ENCODE data around the gene SNRNP35. TPM values are rescaled to one million over a fixed set of nuclear protein-coding genes. Genes with fewer than 3 reads are reported as not detected.

Gene SNRNP35
- total and polyA plus RNA-seq, 2 of the 8 experiments (the other 6 are each of a cell fraction or from before 2014, with no cell fraction given): 8.0 to 16.9 TPM

DNA sequence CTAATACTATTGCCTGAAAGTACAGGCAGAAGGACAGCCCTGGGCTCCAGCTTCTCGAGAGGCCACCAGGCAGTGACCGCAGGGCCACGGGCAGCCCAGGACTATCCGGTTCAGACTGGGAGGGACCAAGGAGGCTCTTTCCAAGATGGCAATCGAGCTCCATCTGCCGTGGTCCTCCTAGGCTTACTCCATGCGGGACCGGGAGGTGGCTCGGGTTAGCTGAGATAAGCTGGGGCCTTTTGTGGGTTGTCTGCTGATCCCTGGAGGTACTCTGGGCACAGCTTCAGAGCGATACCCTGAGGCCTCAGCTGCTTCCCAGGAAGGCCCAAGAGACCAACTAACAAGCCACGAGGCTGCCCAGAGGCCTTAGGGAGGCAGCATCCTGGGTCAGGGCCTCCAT lies 33.1 kb downstream of the SNRNP35 start:
- Histone ChIP-seq H3K23ac (ENCODE audit: insufficient read length) (no peak overlapping the region), H3K14ac (ENCODE audit: insufficient read length) (no peak overlapping the region), H2AK5ac (ENCODE audit: low read depth, low read length) (no peak overlapping the region), H2BK15ac (ENCODE audit: low read length) (no peak overlapping the region), H3K4me3 (ENCODE audit: extremely low read depth in 1 of 4, insufficient read depth in 2 of 4, low read depth in 3 of 4, low read length in 4 of 4) (no peak overlapping the region), H2AFZ (ENCODE audit: low read length) (no peak overlapping the region), H3K4ac (replicated peaks; ENCODE audit: insufficient read length, low read depth, low read length) (no peak overlapping the region), H2BK5ac (ENCODE audit: low read depth, low read length) (no peak overlapping the region; the same call in 1 of the 2 replicates), H3K18ac (ENCODE audit: extremely low read depth, low read length) (no peak overlapping the region), H3K56ac (replicated peaks; ENCODE audit: insufficient read length, low read depth, low read length) (no peak overlapping the region), H4K20me1 (replicated peaks in 1 of 2; ENCODE audit: control insufficient read depth in 1 of 2, insufficient read depth in 2 of 2, low read length in 2 of 2) (peaks cover 0 to 2% of the 10 kb centered on the region in 2 experiments), H3K79me2 (ENCODE audit: control insufficient read depth in 1 of 2, insufficient read depth in 2 of 2, low read length in 2 of 2) (no peaks in the 10 kb centered on the region), H3K27me3 (replicated peaks in 1 of 4; ENCODE audit: control insufficient read depth in 3 of 4, extremely low read depth in 1 of 4, insufficient read depth in 3 of 4, low read length in 3 of 4) (no peaks in the 10 kb centered on the region), H2BK20ac (ENCODE audit: low read length) (no peak overlapping the region), H3K27ac (ENCODE audit: low read depth, low read length) (no peak overlapping the region), H3K9ac (replicated peaks in 1 of 4; ENCODE audit: extremely low read depth in 1 of 4, low read depth in 3 of 4, low read length in 3 of 4) (no peak overlapping the region), H3K36me3 (ENCODE audit: control insufficient read depth in 2 of 4, insufficient read depth in 4 of 4, low read length in 3 of 4) (no peaks in the 10 kb centered on the region), H3K4me2 (ENCODE audit: insufficient read depth in 1 of 2, low read depth in 2 of 2, low read length in 2 of 2) (no peak overlapping the region), H4K5ac (ENCODE audit: insufficient read length, low read depth, low read length) (no peak overlapping the region), H3K79me1 (ENCODE audit: low read depth, low read length) (no peaks in the 10 kb centered on the region), H3K23me2 (ENCODE audit: low read depth, low read length) (no peaks in the 10 kb centered on the region), H3K9me3 (ENCODE audit: insufficient read depth in 2 of 2, low read depth in 1 of 2, low read length in 1 of 2) (no peaks in the 10 kb centered on the region), H2BK12ac (ENCODE audit: low read depth, low read length) (no peak overlapping the region), H4K8ac (ENCODE audit: extremely low read depth, insufficient read depth, low read length) (no peak overlapping the region), H2BK120ac (replicated peaks; ENCODE audit: low read depth, low read length) (no peak overlapping the region), H3K4me1 (replicated peaks in 1 of 4; ENCODE audit: control insufficient read depth in 3 of 4, insufficient read depth in 4 of 4, low read length in 3 of 4) (peaks cover 0 to 9% (median 0%) of the 10 kb centered on the region in 4 experiments; a peak in 4 of 7 replicates), H4K91ac (replicated peaks; ENCODE audit: insufficient read length, low read length) (no peak overlapping the region)
- POLR2A ChIA-PET (ENCODE audit: partially characterized antibody): no interaction called here
- no peak for FAIRE-seq
- 91% methylated on average over 10 of the region's 11 CpGs; no CpG with 5 or more reads in 1 of the 2 experiments for WGBS, 2 experiments (ENCODE audit: extremely low coverage in 1 of 2, insufficient coverage in 1 of 2, insufficient read length in 1 of 2, insufficient replicate concordance in 2 of 2, low coverage in 1 of 2, low lambda C conversion rate in 2 of 2, missing lambda C conversion rate in 1 of 2)
- CTCF ChIA-PET (ENCODE audit: partially characterized antibody): interaction anchor here (0.6 kb wide), 1 partner anchor 925 kb away, joined by 4 read pairs; no protein-coding TSS in a partner anchor
- no peak for DNase-seq (ENCODE audit: low read depth in 1 of 2, low spot score in 2 of 2)
- TF ChIP-seq, protein P1, sequence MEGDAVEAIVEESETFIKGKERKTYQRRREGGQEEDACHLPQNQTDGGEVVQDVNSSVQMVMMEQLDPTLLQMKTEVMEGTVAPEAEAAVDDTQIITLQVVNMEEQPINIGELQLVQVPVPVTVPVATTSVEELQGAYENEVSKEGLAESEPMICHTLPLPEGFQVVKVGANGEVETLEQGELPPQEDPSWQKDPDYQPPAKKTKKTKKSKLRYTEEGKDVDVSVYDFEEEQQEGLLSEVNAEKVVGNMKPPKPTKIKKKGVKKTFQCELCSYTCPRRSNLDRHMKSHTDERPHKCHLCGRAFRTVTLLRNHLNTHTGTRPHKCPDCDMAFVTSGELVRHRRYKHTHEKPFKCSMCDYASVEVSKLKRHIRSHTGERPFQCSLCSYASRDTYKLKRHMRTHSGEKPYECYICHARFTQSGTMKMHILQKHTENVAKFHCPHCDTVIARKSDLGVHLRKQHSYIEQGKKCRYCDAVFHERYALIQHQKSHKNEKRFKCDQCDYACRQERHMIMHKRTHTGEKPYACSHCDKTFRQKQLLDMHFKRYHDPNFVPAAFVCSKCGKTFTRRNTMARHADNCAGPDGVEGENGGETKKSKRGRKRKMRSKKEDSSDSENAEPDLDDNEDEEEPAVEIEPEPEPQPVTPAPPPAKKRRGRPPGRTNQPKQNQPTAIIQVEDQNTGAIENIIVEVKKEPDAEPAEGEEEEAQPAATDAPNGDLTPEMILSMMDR (IDR thresholded peaks at IDR 0.05; ENCODE audit: control extremely low read depth in 1 of 3, insufficient read depth in 1 of 3, low read depth in 1 of 3, low read length in 3 of 3): no peak
- TF ChIP-seq RNF2 (IDR thresholded peaks at IDR 0.05; ENCODE audit: borderline replicate concordance, low read depth, low read length, missing control alignments, poor library complexity, severe bottlenecking): no peak
- TF ChIP-seq HDAC6 (IDR thresholded peaks at IDR 0.05; ENCODE audit: low read depth, low read length): no peak
- no peak for TF ChIP-seq RBBP5 (IDR thresholded peaks at IDR 0.05; ENCODE audit: borderline replicate concordance, low read depth, low read length)
- no peak for TF ChIP-seq ATF2 (IDR thresholded peaks at IDR 0.05; ENCODE audit: low read length)
- no peak for TF ChIP-seq POLR2AphosphoS5 (IDR thresholded peaks at IDR 0.05; ENCODE audit: low read depth, low read length)
- TF ChIP-seq EP300 (IDR thresholded peaks at IDR 0.05; ENCODE audit: borderline replicate concordance in 1 of 2, low read depth in 2 of 2, low read length in 2 of 2): no peak
- TF ChIP-seq, protein P2, sequence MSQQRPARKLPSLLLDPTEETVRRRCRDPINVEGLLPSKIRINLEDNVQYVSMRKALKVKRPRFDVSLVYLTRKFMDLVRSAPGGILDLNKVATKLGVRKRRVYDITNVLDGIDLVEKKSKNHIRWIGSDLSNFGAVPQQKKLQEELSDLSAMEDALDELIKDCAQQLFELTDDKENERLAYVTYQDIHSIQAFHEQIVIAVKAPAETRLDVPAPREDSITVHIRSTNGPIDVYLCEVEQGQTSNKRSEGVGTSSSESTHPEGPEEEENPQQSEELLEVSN (IDR thresholded peaks at IDR 0.05): no peak

All from H1 (cell line).